ENCODE measurements around the gene PTPRG. TPM values are rescaled to one million over a fixed set of nuclear protein-coding genes. Genes with fewer than 3 reads are reported as not detected.
A peak's percentile ranks its signal among the peaks of the same experiment; 100 is the strongest.

The PTPRG gene
- total and polyA plus RNA-seq, 2 experiments from 2014 or later, result 15.2 to 45.7 TPM

DNA sequence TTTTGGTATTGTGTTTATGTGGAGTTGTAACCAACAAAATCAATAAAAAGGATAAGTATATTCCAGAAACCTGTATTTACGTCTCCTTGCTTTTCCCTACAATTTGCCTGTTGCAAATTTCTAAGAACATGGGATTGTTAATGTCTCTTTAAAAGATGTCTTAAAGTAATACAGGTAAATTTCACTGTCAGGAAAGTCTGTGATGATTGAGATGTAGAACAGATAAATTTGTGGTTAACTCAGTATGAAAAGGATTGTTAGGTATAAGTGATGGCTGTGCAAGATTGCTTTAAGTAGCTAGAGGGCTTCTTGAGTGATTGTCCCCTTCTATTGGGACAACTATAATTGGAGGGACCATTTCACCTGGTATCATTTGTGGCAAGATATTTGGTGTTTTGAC, 6.8 kb downstream of the PTPRG start:
- no peaks in the 10 kb centered on the region for H3K9me3 ChIP-seq (ENCODE audit: low read depth)
- H3K4me1 ChIP-seq (ENCODE audit: low read depth), result peaks cover 8% of the 10 kb centered on the region
- no peaks in the 10 kb centered on the region for H3K36me3 ChIP-seq
- no peak overlapping the region for H3K4me3 ChIP-seq
- DNase-seq (ENCODE audit: low read depth in 1 of 2, low spot score in 1 of 2), result no peak
- no peaks in the 10 kb centered on the region for H3K27me3 ChIP-seq
- TF ChIP-seq, protein P1, sequence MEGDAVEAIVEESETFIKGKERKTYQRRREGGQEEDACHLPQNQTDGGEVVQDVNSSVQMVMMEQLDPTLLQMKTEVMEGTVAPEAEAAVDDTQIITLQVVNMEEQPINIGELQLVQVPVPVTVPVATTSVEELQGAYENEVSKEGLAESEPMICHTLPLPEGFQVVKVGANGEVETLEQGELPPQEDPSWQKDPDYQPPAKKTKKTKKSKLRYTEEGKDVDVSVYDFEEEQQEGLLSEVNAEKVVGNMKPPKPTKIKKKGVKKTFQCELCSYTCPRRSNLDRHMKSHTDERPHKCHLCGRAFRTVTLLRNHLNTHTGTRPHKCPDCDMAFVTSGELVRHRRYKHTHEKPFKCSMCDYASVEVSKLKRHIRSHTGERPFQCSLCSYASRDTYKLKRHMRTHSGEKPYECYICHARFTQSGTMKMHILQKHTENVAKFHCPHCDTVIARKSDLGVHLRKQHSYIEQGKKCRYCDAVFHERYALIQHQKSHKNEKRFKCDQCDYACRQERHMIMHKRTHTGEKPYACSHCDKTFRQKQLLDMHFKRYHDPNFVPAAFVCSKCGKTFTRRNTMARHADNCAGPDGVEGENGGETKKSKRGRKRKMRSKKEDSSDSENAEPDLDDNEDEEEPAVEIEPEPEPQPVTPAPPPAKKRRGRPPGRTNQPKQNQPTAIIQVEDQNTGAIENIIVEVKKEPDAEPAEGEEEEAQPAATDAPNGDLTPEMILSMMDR (IDR thresholded peaks at IDR 0.05; ENCODE audit: low read depth, low read length), result no peak
- no peak overlapping the region for H3K27ac ChIP-seq

GRCh38 chr3:61569856-61570580, 8.6 kb downstream of the PTPRG start:
- no peak overlapping the region for H3K4me3 ChIP-seq
- DNase-seq (ENCODE audit: low read depth in 1 of 2, low spot score in 1 of 2), result no peak
- peaks cover 6% of the 10 kb centered on the region for H3K4me1 ChIP-seq (ENCODE audit: low read depth)
- TF ChIP-seq, protein P1 (IDR thresholded peaks at IDR 0.05; ENCODE audit: low read depth, low read length), result no peak
- H3K27me3 ChIP-seq, result no peaks in the 10 kb centered on the region
- no peak overlapping the region for H3K27ac ChIP-seq
- H3K9me3 ChIP-seq (ENCODE audit: low read depth), result no peaks in the 10 kb centered on the region
- H3K36me3 ChIP-seq, result no peaks in the 10 kb centered on the region

- no peaks in the 10 kb centered on the region for H3K9me3 ChIP-seq (ENCODE audit: low read depth)
- TF ChIP-seq, protein P1 (IDR thresholded peaks at IDR 0.05; ENCODE audit: low read depth, low read length), result no peak
- H3K27me3 ChIP-seq, result no peaks in the 10 kb centered on the region
- H3K4me1 ChIP-seq (ENCODE audit: low read depth), result peaks cover 5% of the 10 kb centered on the region
- DNase-seq (ENCODE audit: low read depth in 1 of 2, low spot score in 1 of 2), result peak in 1 of 2 donors; percentile 65
- H3K4me3 ChIP-seq, result no peak overlapping the region
- H3K36me3 ChIP-seq, result no peaks in the 10 kb centered on the region
- no peak overlapping the region for H3K27ac ChIP-seq
Observed at GRCh38 chr3:61570813-61571212, 9.4 kb downstream of the PTPRG start.

DNA sequence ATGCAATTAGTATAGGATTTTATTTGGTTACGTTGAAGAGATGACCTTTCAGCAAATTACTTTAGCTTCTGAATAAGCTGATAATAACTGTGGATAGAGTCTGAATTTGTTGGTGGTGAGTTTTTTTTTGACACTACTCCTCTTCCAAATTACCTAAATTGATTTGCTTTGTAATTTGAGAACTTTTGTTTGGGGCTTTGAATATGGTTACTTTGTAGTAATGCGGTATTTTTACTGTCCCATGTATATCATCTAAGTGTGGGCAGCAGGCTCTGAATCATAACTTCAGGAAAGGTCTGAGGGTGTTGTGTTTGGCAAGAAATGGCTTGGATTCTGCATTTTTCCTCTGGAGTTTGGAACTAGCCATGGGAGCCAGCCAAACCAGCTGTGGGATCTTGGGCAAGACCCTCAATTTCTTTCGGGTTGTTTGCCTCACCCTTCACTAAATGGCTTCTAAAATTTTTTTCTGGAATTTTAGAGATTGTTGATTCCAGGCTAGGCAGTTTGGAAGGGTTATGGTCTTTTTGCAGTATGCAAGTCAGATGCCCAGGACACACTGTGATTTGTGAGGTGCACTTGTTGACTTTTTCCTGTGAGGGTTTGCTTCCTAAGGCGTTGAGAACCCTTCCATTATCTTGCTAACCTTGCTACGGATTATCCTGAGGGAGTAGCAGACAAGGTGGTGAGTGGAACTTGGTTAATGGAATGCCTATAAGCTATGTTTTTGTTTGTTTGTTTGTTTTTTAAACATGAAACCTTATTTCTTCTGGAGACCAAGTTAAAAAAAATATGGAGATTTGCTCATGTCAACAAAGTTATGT, 10.4 kb downstream of the PTPRG start:
- TF ChIP-seq, protein P1 (IDR thresholded peaks at IDR 0.05; ENCODE audit: low read depth, low read length), result no peak
- no peaks in the 10 kb centered on the region for H3K36me3 ChIP-seq
- peaks cover 7% of the 10 kb centered on the region for H3K4me1 ChIP-seq (ENCODE audit: low read depth)
- H3K27me3 ChIP-seq, result no peaks in the 10 kb centered on the region
- no peaks in the 10 kb centered on the region for H3K9me3 ChIP-seq (ENCODE audit: low read depth)
- H3K4me3 ChIP-seq, result no peak overlapping the region
- no peak overlapping the region for H3K27ac ChIP-seq
- peak in 1 of 2 donors; percentile 94 for DNase-seq (ENCODE audit: low read depth in 1 of 2, low spot score in 1 of 2)

GRCh38 chr3:61572879-61573278, 11.5 kb downstream of the PTPRG start:
- no peak overlapping the region for H3K27ac ChIP-seq
- TF ChIP-seq, protein P1 (IDR thresholded peaks at IDR 0.05; ENCODE audit: low read depth, low read length), result no peak
- no peaks in the 10 kb centered on the region for H3K36me3 ChIP-seq
- H3K9me3 ChIP-seq (ENCODE audit: low read depth), result no peaks in the 10 kb centered on the region
- H3K4me3 ChIP-seq, result no peak overlapping the region
- peaks cover 9% of the 10 kb centered on the region for H3K4me1 ChIP-seq (ENCODE audit: low read depth)
- H3K27me3 ChIP-seq, result no peaks in the 10 kb centered on the region
- no peak for DNase-seq (ENCODE audit: low read depth in 1 of 2, low spot score in 1 of 2)
